ENCODE data around the gene MAP3K15.

- TF ChIP-seq POLR2A (IDR thresholded peaks at IDR 0.05) = no peak
- TF ChIP-seq CTCF (IDR thresholded peaks at IDR 0.05) = no peak
These were observed 25.9 kb upstream of the MAP3K15 start for GRCh38 chrX:19541196-19541595.
